Ishikawa (cell line): Measurements from ENCODE around the gene TAF1.

Source experiments
- NFIC ChIP-seq: IDR thresholded peaks from 2 replicates; pipeline ENCODE4 v1.6.1; 2012
- TCF12 ChIP-seq: IDR thresholded peaks from 2 replicates; pipeline ENCODE4 v1.6.1; 2012; ENCODE audit warnings: low read depth
- TEAD4 ChIP-seq: IDR thresholded peaks from 2 replicates; pipeline ENCODE4 v1.6.1; 2012

DNA sequence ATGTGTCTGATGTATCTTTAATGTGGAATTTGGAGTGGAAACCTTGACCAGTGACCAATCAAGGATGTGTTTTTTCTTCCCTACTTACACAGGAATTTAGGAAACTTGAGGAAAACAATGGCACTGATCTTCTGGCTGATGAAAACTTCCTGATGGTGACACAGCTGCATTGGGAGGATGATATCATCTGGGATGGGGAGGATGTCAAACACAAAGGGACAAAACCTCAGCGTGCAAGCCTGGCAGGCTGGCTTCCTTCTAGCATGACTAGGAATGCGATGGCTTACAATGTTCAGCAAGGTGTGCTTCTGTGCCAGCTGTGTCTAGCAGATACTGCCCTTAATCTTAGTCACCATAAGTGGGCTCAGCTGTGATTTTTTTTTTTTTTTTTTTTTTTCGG lies 12.6 kb downstream of the TAF1 start:
- TF ChIP-seq NFIC (no peak), TCF12 (no peak), TEAD4 (no peak)
